ENCODE data around the gene STATH. TPM values are rescaled to one million over a fixed set of nuclear protein-coding genes. Genes with fewer than 3 reads are reported as not detected.

Gene STATH
- total RNA-seq, 1 experiment from 2014 or later = not detected

DNA sequence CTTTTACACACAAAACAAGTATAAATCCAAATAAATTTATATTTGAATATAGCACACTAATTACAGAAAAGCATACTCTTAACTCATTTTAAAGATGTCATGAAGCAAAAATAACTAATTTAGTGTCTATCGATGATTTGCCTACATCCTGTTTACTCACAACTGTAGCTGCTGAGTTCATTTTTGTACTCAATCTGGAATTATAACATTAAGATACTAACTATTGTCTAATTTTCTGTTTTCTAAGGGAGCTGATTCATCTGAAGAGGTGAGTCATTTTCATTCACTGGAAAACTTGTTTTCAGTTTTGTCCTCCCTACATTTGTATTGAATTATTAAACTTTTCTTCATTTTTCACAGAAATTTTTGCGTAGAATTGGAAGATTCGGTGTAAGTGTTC lies 3.7 kb downstream of the STATH start:
- Histone ChIP-seq H3K27ac (ENCODE audit: low read depth, low read length) (no peak overlapping the region), H3K36me3 (ENCODE audit: control insufficient read depth in 1 of 2, insufficient read depth in 2 of 2, low read length in 2 of 2) (no peaks in the 10 kb centered on the region), H3K9me2 (ENCODE audit: insufficient read depth) (no peaks in the 10 kb centered on the region), H3K27me3 (ENCODE audit: insufficient read depth, low read length) (no peaks in the 10 kb centered on the region), H2AFZ (ENCODE audit: low read depth, low read length, poor library complexity, severe bottlenecking) (no peak overlapping the region), H3K79me2 (ENCODE audit: insufficient read depth, low read length) (no peaks in the 10 kb centered on the region), H3K4me1 (ENCODE audit: control insufficient read depth in 1 of 2, insufficient read depth in 2 of 2, low read length in 2 of 2) (no peaks in the 10 kb centered on the region), H3K9me3 (ENCODE audit: control insufficient read depth in 1 of 2, insufficient read depth in 1 of 2, low read depth in 1 of 2, low read length in 2 of 2) (no peaks in the 10 kb centered on the region), H3K4me2 (ENCODE audit: low read length) (no peak overlapping the region), H3K9ac (ENCODE audit: low read length) (no peak overlapping the region), H3K4me3 (replicated peaks in 1 of 2; ENCODE audit: low read depth in 1 of 2, low read length in 2 of 2) (no peak overlapping the region), H4K20me1 (ENCODE audit: insufficient read depth) (no peaks in the 10 kb centered on the region)
- BruUV-seq (replicated peaks) = no TSS peak
- ChIA-PET POLR2A (no interaction called here), CTCF (no interaction called here), RAD21 (ENCODE audit: low non-redundant PET in 1 of 2, low total read pairs in 2 of 2, uncharacterized antibody in 2 of 2, unreplicated experiment in 2 of 2) (no interaction called here)
- TF ChIP-seq ZNF274 (IDR thresholded peaks at IDR 0.05; ENCODE audit: low read depth, low read length) = no peak
- no peak for TF ChIP-seq EZH2 (IDR thresholded peaks at IDR 0.05)
- TF ChIP-seq ZFX (IDR thresholded peaks at IDR 0.05) = no peak
- no peak for TF ChIP-seq CTCF (IDR thresholded peaks at IDR 0.05 in 2 of 3, conservative IDR thresholded peaks at IDR 0.05 in 1 of 3; ENCODE audit: borderline replicate concordance in 1 of 3, insufficient read depth in 1 of 3, low read depth in 2 of 3, low read length in 2 of 3)
- no peak for TF ChIP-seq REST (IDR thresholded peaks at IDR 0.05; ENCODE audit: low read depth)
- no peak for TF ChIP-seq POLR2AphosphoS5 (IDR thresholded peaks at IDR 0.05; ENCODE audit: low read depth, low read length)
- no peak for TF ChIP-seq YY1 (IDR thresholded peaks at IDR 0.05; ENCODE audit: extremely low read depth, insufficient replicate concordance, low read depth, low read length)
- no peak for TF ChIP-seq ZBTB33 (IDR thresholded peaks at IDR 0.05; ENCODE audit: extremely low read depth, insufficient replicate concordance, low read length)
- TF ChIP-seq EGR1 (IDR thresholded peaks at IDR 0.05; ENCODE audit: low read depth) = no peak
- TF ChIP-seq CBX3 (IDR thresholded peaks at IDR 0.05; ENCODE audit: low read depth) = no peak
- no peak for TF ChIP-seq SIN3A (IDR thresholded peaks at IDR 0.05; ENCODE audit: low read depth)
- TF ChIP-seq, protein P1, sequence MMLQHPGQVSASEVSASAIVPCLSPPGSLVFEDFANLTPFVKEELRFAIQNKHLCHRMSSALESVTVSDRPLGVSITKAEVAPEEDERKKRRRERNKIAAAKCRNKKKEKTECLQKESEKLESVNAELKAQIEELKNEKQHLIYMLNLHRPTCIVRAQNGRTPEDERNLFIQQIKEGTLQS (IDR thresholded peaks at IDR 0.05) = no peak
- no peak for TF ChIP-seq SP1 (IDR thresholded peaks at IDR 0.05; ENCODE audit: low read depth)
- TF ChIP-seq CEBPB (IDR thresholded peaks at IDR 0.05; ENCODE audit: low read depth) = no peak
- no peak for TF ChIP-seq POLR2A (IDR thresholded peaks at IDR 0.05; ENCODE audit: borderline replicate concordance, extremely low read depth, insufficient read depth, insufficient read length)
- no peak for TF ChIP-seq TCF7L2 (IDR thresholded peaks at IDR 0.05; ENCODE audit: borderline replicate concordance, extremely low read depth, insufficient read depth, insufficient read length)
- TF ChIP-seq FOSL1 (IDR thresholded peaks at IDR 0.05; ENCODE audit: low read depth) = no peak
- TF ChIP-seq JUND (IDR thresholded peaks at IDR 0.05) = no peak
- TF ChIP-seq, protein P2, sequence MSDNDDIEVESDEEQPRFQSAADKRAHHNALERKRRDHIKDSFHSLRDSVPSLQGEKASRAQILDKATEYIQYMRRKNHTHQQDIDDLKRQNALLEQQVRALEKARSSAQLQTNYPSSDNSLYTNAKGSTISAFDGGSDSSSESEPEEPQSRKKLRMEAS (IDR thresholded peaks at IDR 0.05) = no peak
- intact Hi-C loops (cut with micrococcal nuclease) = no loop called here
- DNase-seq (ENCODE audit: low read depth, low spot score) (no peak), ATAC-seq (no peak)
